Pancreas (tissue), 10 donors: ENCODE results near the gene CFAP141. TPM values are rescaled to one million over a fixed set of nuclear protein-coding genes. Genes with fewer than 3 reads are reported as not detected.

Source experiments
- ATAC-seq, 4 donors: fragments of 200-7000 bp; cut with Tn5 transposase; one replicate each; pipeline versions ENCODE4 v1.8.0 to v1.9.1; 2020; ENCODE audit warnings: mild to moderate bottlenecking in 4 of 4, moderate library complexity in 4 of 4
- DNase-seq, 6 donors: peaks; one replicate each; pipeline ENCODE4 v3.0.0-alpha.2; 2020
- FAIRE-seq: peaks from 2 replicates; lab custom pipeline; 2012; peaks lifted over from hg19 to GRCh38; lab: Jason Lieb, UNC
- H3K27ac ChIP-seq, 4 donors: fragments of 200-600 bp; sonication (generic); 1 replicate in 3 of 4; 2 replicates in 1 of 4; pipeline versions ENCODE4 v1.5.0 to v1.8.0; 2020
- H3K27me3 ChIP-seq, 4 donors: fragments of 200-600 bp; one replicate each; pipeline ENCODE4 v1.8.0; 2021
- H3K36me3 ChIP-seq, 3 donors: fragments of 200-600 bp; sonication (generic) in 1 of 3; one replicate each; pipeline versions ENCODE4 v1.5.0 to v1.8.0; 2020 to 2021
- H3K4me1 ChIP-seq, 3 donors: fragments of 200-600 bp; one replicate each; pipeline ENCODE4 v1.8.0; 2021
- H3K4me3 ChIP-seq, 4 donors: fragments of 200-600 bp; sonication (generic) in 2 of 4; one replicate each; pipeline versions ENCODE4 v1.5.0 to v1.8.0; 2020 to 2021
- H3K9me3 ChIP-seq, 4 donors: fragments of 200-600 bp; one replicate each; pipeline ENCODE4 v1.8.0; 2021
- WGBS, 2 donors: extraction: QIAGEN DNeasy Blood & Tissue Kit; methylation state at CpG; one replicate each; pipeline ENCODE4 v1.1.7; 2013; 5-methylcytosine and 5-hydroxymethylcytosine counted together
- intact Hi-C, 3 donors: fragments of 100-400 bp; cut with DNase I; formaldehyde crosslinking; loops; one replicate each; pipeline versions ENCODE4 v1.11.1 to v1.14.2; 2022
- polyA plus RNA-seq, 2 donors: library from polyadenylated mRNA; stranded (reverse); fragments of 200-250 nt; gene quantifications; one replicate each; pipeline ENCODE4 v1.2.3, GENCODE V29; 2013
- total RNA-seq, 6 donors: library from RNA; stranded (reverse); fragmentation: NEBNext Ultra II Directional in 4 of 6; extraction: Animal tissue kit (Norgen Biotek cat#: 25700) in 4 of 6; gene quantifications; one replicate each; pipeline versions ENCODE4 v1.2.1 to v1.2.4, GENCODE V29; 2021 to 2023
- TF ChIP-seq, protein P1 (sequence below), 4 donors: fragments of 200-600 bp; sonication (generic) in 3 of 4; IDR thresholded peaks; one replicate each; pipeline versions ENCODE4 v1.5.0 to v1.8.0; 2021; ENCODE audit warnings: antibody characterized with exemption in 4 of 4
- donor health status: healthy with polysubstance abuse.
- donor health status: DM: no; HTN: no; CAD: no; lungs with moderate emphysema.
- donor health status: DM: no; HTN: no; CAD: no.
- donor health status: control.
- donor health status: control.
- donor health status: Bipolar disorder and iron deficiency.
- donor health status: DM: yes; HTN: yes; CAD: no.
- donor health status: DM: no; HTN: no; CAD: no.
- donor health status: DM: no; HTN: no; CAD: no.
- donor health status: DM: yes; HTN: yes; CAD: no.

The CFAP141 gene
- total and polyA plus RNA-seq, 8 donors, result 0.52 TPM; not detected in 7

- ATAC-seq (peak; percentile 49 to 81 (median 76)), DNase-seq (peak in 1 of 6 donors; percentile 37), FAIRE-seq (no peak)
- TF ChIP-seq, protein P1, sequence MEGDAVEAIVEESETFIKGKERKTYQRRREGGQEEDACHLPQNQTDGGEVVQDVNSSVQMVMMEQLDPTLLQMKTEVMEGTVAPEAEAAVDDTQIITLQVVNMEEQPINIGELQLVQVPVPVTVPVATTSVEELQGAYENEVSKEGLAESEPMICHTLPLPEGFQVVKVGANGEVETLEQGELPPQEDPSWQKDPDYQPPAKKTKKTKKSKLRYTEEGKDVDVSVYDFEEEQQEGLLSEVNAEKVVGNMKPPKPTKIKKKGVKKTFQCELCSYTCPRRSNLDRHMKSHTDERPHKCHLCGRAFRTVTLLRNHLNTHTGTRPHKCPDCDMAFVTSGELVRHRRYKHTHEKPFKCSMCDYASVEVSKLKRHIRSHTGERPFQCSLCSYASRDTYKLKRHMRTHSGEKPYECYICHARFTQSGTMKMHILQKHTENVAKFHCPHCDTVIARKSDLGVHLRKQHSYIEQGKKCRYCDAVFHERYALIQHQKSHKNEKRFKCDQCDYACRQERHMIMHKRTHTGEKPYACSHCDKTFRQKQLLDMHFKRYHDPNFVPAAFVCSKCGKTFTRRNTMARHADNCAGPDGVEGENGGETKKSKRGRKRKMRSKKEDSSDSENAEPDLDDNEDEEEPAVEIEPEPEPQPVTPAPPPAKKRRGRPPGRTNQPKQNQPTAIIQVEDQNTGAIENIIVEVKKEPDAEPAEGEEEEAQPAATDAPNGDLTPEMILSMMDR (IDR thresholded peaks at IDR 0.05), result peak in 2 of 4 donors; percentile 27 to 41
- Histone ChIP-seq H3K4me1 (peaks cover 0 to 5% (median 0%) of the 10 kb centered on the region in 3 donors), H3K27me3 (no peaks in the 10 kb centered on the region), H3K27ac (peak overlapping the region in 1 of 4 donors; percentile 2), H3K4me3 (no peak overlapping the region), H3K9me3 (no peaks in the 10 kb centered on the region), H3K36me3 (no peaks in the 10 kb centered on the region)
- WGBS, 2 donors, result 4% methylated on average over 5 of the region's 5 CpGs
- intact Hi-C loops, result no loop called here
These were observed 7.2 kb downstream of the CFAP141 start for GRCh38 chr1:154198756-154199562.

- no peaks in the 10 kb centered on the region for H3K27me3 ChIP-seq
- TF ChIP-seq, protein P1 (IDR thresholded peaks at IDR 0.05), result no peak
- no peaks in the 10 kb centered on the region for H3K36me3 ChIP-seq
- WGBS, 2 donors, result 23 to 25% methylated on average over 8 of the region's 8 CpGs
- ATAC-seq (peak; percentile 59 to 85 (median 72)), DNase-seq (peak; percentile 66 to 93 (median 82)), FAIRE-seq (no peak)
- H3K4me3 ChIP-seq, result no peak overlapping the region
- intact Hi-C loops, result no loop called here
- H3K4me1 ChIP-seq, result peaks cover 8 to 12% (median 9%) of the 10 kb centered on the region in 3 donors
- H3K9me3 ChIP-seq, result no peaks in the 10 kb centered on the region
- H3K27ac ChIP-seq, result peak overlapping the region in 2 of 4 donors; percentile 51 to 55
These were observed 12.3 kb downstream of the CFAP141 start for GRCh38 chr1:154193821-154194220.

- Histone ChIP-seq H3K27me3 (no peaks in the 10 kb centered on the region), H3K9me3 (no peaks in the 10 kb centered on the region), H3K4me3 (no peak overlapping the region), H3K27ac (peak overlapping the region in 2 of 4 donors; percentile 2 to 7), H3K36me3 (no peaks in the 10 kb centered on the region), H3K4me1 (peaks cover 8 to 10% (median 9%) of the 10 kb centered on the region in 3 donors)
- DNase-seq, result no peak
- TF ChIP-seq, protein P1 (IDR thresholded peaks at IDR 0.05), result no peak
- no peak for FAIRE-seq
- 27 to 36% methylated on average over 3 of the region's 3 CpGs for WGBS, 2 donors
- intact Hi-C loops, result no loop called here
- no peak for ATAC-seq
These were observed 13.7 kb downstream of the CFAP141 start for GRCh38 chr1:154192476-154192875.

GRCh38 chr1:154191990-154192461 lies 14.1 kb downstream of the CFAP141 start, which contains the start of gene TPM3:
Gene TPM3 (minus strand): TSS chr1:154192100. CDS start chr1:154192018, 82 bp downstream.
- Histone ChIP-seq H3K9me3 (no peaks in the 10 kb centered on the region), H3K27me3 (no peaks in the 10 kb centered on the region), H3K4me1 (peaks cover 8 to 15% (median 9%) of the 10 kb centered on the region in 3 donors), H3K27ac (peak within 1 kb of the TSS in 2 of 4 donors; percentile 2 to 7), H3K4me3 (no peak within 1 kb of the TSS), H3K36me3 (no peaks in the 10 kb centered on the region)
- FAIRE-seq (no peak), ATAC-seq (peak in 2 of 4 donors; percentile 2 to 9), DNase-seq (no peak)
- intact Hi-C loops, result no loop called here
- 7 to 17% methylated on average over 1 of the region's 1 CpG for WGBS, 2 donors
- TF ChIP-seq, protein P1 (IDR thresholded peaks at IDR 0.05), result no peak
